Middle frontal gyrus (tissue), 1 donor: Measurements from ENCODE around the gene PTPRM.

Experiments used
- DNase-seq: peaks from one replicate; pipeline ENCODE4 v3.0.0-alpha.2; 2015; ENCODE audit warnings: low spot score; ENCODE audit errors: extremely low spot score

PTPRM gene

GRCh38 chr18:7754725-7755181, 187.6 kb downstream of the PTPRM start:
- no peak for DNase-seq

DNA sequence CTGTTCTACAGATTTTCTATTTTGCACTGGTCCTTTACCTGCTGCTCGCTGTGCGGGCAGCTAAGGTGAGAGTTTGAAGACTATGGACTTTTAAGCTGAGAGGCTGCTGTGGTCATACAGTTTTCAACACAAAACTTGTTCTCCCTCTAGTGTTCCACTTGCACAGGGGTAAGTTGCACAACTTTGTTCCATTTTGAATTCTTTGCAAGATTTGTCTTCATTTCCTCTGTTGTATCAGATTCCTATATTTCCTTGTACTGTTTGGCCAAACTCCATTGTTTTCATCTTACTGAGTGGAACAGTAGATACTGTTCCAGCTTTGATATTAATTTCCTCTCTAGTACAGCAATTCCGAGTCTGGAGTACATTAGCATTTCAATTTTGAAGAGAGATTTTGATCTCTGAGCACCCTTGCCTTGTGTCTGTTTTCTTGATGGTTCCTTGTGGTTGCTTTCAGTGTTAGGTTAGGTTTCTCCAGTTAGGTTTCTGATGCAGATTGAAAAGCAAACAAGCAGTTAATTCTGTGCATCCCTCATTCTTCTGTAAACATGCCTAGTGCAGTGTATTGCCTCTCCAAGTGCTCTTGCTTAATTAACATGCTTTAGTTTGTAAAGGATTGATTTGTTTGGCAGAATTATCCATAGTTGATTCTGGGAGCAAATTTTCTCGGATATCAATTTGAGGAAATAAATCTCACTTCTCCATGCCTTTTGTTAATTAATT, 188.8 kb downstream of the PTPRM start:
- DNase-seq, result no peak

GRCh38 chr18:7757175-7757574, 190.1 kb downstream of the PTPRM start:
- no peak for DNase-seq

DNA sequence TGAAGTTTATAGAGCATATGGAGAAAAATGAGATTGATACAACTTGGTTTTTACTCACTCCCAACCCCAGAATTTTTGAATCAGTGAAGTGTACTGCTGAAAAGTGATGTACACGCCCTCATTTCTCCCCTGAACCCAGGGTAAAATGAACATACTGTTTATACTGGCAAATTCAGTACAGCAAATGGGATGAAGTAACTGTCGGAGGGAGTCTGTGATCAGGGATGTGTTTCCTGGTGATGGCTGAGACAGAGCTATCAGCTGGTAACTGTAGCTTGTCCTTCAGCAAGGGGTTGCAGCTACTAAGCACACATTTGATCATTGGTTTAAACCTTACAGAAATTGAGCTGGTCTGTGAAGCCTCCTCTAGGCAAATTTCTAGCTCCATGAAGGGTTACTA, 191.6 kb downstream of the PTPRM start:
- no peak for DNase-seq

DNA sequence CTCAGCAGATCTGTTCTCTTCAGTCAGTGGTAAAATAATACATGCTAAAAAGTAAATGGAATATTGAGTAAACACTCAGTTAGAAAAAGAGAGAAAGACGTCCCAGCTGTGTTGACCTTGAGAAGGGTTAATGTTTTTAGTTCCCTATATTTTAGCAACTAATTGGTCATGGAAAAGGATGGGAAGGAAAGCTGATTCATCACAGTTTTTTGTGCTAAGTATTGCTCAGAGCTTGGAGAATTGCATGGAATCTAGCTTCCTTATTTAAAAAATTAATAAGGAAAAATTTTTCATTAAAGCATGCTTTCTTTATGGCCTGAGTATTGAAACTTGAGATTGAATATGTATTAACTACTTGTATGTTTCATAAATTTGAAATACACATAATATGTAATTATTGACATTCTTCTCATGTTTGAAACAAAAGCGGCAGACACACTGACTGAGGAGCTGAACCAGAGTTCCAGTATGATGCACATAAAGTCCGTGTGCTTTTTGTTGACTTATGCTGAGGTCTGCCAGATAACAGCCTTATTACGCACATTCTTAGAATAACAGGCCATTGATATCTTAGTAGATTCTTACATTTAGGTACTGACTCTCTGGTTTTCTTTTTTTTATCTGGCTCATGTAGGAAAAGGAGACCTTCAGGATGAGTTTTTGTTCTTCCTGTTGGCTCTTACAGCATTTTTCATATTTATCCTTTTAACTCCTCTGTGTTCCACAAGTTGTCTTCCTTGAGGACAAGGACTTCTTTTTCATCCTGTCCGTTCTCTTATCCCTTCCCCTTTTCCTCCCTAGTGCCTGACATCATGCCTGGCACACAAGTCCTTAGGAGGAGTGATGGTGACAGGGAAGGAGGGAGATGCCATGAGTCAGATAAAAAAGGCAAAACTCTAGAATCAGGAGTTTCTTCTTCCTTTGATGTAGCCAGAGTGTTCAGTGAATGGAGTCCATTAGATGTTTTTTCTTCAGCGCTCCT, 194.1 kb downstream of the PTPRM start:
- DNase-seq, result no peak

GRCh38 chr18:7764405-7764804, 197.3 kb downstream of the PTPRM start:
- no peak for DNase-seq

GRCh38 chr18:7766346-7766745, 199.2 kb downstream of the PTPRM start:
- no peak for DNase-seq

DNA sequence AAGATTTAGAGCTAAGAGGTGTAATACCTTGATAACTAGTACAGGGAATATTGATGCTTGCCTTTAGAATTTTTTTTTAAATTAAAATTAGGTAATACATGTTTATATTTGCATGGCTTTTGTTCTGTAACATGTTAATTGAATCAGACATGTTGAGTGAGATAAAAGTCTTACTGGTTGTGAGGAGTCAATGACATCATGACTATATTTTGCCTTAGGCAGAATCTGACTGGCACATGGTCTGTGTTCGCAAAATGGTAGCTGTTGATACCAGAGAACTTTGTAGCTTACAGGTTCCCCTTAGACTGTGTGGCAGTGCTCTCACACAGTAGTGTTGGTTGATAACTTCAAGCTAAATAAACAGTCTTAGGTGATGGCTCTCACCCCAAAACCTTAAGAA, 199.7 kb downstream of the PTPRM start:
- DNase-seq, result no peak

DNA sequence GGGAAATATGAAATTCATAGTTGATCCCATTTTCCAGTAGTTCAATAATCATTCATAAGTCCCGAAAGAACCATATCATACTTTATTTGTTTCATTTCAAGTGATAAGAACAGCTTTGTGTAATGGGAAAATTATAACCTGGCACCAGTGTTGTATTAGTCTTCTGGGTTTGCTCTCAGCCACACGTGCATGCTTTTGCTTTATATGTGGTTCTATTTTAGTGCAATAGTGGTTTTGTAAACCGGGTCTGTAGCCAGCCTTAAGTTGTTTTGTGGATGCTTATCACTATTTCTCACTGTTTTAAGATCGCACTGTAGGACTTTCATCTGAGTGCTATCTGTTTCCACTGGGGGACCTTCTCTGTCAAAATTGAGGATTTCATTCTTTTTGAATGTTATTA, 203.8 kb downstream of the PTPRM start:
- no peak for DNase-seq

DNA sequence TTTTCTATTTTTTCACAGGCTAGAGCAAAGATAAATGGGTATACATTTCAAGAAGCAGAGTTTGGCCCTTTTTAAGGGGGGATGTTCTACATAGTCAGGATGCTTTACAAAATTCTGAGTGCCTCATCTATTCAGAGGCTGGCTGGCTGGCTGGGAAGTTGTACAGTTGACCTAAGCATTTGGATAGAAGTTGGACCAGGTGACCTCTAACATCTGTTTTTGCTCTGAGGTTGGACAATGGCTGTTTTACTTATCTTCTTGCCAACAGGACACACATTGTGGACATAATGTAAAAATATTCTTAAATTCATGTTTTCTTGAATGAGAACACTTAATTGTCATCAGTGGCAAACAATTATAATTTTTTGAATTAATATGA, 205.4 kb downstream of the PTPRM start:
- no peak for DNase-seq

DNA sequence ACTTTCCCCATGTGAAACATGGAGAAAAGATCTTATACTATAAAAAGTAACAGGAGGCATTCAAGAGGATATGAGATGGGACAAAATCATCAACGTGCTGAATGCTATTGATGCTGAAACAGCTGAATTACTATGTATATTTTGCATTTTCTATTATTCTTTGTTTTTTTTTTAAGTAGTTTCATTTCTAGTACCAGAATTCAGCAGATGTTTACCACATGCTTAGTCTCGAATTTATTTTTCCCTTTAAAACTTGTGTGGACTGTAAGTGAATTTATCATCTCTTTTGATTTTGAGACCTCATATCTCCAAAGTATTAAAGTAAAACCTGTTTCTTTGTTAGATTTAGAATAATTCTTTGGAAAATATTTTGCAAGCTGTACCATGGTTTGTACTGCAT, 205.8 kb downstream of the PTPRM start:
- DNase-seq, result no peak

DNA sequence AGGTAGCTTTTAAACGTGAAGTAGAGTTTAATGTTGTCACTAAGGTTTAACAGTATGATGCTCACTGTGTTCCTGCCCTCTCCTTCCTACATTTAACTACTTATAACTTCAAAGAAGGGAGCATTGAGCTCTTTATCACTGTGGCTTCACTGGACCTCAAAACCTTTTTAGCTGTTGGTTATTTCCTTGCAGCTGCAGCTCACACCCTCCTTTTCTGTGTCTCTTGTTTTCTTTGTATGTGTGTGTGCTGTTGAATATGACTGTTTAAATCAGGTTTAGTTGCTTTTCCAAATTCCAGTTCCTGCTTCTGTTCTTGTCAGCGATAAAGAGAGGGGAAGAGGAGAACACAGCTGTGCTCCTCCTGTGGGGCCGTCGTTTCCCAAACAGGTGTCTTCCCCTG, 208.0 kb downstream of the PTPRM start:
- no peak for DNase-seq

GRCh38 chr18:7775843-7776242, 208.7 kb downstream of the PTPRM start:
- DNase-seq, result no peak

DNA sequence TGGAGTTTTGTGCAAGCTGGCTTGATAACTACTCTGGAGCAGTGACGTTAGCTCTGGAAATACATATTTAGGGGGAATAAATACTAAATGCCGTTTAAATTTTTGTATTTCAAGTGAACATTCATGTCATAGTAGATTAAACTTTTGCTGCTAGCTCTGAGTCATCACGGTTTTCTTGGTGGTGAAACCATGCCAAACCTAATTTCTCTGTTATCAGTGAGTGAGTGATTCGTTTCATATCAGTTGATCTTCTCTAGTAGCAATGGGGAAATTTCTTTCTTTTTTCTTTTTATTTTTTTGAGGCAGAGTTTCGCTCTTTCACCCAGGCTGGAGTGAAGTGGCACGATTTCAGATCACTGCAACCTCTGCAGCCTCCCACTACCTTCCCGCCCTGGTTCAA, 211.1 kb downstream of the PTPRM start:
- DNase-seq, result no peak

DNA sequence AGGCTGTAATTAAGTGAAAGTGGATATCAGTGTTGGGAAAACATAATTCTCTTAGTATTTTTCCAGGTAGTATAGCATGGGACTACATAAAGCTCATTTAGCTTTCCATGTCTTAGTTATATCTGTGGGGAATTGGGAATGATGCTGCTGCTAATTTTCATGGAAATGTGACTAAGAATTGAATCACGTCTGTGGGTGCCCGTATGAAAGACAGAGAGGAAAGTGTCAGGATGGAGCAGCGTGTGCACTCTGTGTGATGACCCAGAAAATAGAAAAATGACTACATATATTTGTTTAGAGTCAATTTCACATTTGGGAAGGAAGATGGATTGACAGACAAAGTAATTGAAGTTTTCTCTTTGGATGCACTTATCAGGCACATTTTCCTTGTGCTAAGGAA, 212.1 kb downstream of the PTPRM start:
- DNase-seq, result no peak

- no peak for DNase-seq
Measured at GRCh38 chr18:7784171-7784570, 217.1 kb downstream of the PTPRM start.

- DNase-seq, result no peak
Measured at GRCh38 chr18:7786569-7786968, 219.5 kb downstream of the PTPRM start.

GRCh38 chr18:7787339-7787738, 220.2 kb downstream of the PTPRM start:
- no peak for DNase-seq

DNA sequence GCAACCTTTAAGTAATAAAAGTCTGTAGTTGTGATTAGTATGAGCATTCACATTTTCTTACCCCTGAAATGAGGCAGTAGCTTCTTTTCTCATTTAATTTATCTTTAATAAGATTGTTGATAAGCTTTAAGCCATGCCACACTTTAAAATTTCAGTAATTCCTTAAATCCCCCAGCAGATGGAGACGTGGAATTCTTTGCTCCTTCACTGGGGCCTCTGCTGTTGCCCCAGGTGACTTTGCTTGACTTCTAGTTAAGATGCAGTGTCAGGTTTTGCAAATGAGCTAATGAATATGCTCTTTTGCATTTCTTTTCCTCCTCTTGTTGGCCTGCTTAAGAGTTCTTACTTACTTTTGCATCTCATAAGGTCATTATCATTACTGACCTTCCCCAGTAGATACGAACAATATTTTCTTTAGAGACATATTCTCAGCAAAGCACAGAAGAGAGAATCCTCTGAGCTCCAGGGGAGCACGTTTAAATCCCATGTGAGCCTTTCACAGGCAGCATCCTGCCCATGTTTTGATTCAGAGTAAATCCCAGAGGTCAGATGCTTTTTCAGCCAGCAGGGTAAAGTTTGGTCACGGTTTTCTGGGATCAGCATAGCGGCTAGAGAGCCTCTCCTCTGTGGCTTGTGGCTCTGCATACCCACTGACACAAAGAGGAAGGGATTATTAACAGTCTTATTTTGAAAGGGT, 222.9 kb downstream of the PTPRM start:
- no peak for DNase-seq

- DNase-seq, result no peak
Measured at GRCh38 chr18:7793100-7793499, 226.0 kb downstream of the PTPRM start.

- no peak for DNase-seq
Measured at GRCh38 chr18:7803956-7804469, 236.9 kb downstream of the PTPRM start.

DNA sequence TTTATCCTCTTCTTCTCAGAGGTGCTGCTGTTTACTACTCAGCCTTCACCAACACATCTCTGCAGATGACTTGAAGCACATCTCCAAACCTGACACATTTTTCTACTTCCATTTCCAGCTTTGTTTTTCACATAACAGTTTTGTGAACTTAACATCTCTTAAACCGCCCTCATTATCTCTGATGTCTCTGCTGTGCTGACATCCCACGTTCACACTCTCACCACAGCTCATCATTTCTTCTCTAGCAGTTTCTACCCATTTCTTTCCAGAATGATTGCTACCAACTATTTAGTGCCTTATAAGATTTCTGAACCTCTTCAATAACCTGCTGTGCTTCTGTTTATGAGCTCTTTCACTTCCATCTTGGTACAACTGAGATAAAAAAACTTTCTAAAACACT, 238.0 kb downstream of the PTPRM start:
- no peak for DNase-seq
